GM18498 (cell line): Measurements from ENCODE around the gene BABAM2.

ENCODE experiments used
- ATAC-seq: cut with Tn5 transposase; IDR thresholded peaks from one replicate; pipeline ENCODE4 v1.9.1; 2021; ENCODE audit warnings: mild to moderate bottlenecking, moderate library complexity; ENCODE audit not compliant: unreplicated experiment

Gene BABAM2

DNA sequence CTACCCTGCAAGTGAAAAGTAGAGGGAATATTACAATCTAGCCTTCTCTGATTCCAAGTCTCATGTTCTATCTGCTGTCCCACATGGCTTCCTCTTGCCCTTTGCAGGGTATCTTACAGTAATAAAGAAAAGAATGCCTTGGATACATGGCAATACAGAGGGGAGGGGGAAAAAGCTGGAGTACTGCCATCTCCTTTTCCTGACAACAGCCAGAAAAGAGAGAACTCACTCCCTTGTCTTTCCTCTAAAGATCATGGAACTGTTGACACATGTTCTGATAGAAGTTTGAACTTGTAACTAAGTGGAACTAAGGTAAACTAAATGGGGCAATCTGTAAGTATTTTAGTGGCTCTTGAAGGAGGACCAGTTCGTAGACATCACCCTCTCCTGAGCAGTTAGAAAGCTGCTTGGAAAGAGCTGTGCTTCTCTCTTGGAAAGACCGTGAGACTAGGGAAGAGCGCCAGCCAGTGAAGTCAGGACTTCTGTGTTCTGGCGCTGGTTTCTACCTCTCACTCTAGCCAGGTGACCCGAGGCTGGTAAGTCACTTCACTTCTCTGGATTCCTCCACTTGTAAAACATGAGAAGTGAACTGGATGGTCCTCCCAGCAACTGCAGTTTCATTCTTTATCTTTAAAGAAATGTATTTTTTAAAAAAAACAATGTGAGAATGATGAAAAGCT is 259.8 kb downstream of the BABAM2 start:
- ATAC-seq, result no peak

DNA sequence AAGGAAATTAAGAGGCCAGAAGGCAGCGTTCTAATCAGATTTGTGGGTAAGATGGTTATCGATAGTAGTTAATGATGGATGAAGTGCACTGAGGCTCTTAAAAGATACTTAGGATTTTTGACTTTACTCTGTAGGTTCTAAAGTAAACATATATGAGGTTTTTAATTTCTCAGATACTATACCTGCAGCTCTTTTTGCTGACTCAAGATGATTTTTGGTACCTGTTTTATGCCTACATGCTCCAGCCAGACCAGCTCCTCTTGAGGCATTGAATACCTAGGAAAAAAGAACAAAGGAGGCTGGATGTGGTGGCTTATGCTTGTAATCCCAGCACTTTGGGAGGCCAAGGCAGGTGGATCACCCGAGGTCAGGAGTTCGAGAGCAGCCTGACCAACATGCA is 260.5 kb downstream of the BABAM2 start:
- ATAC-seq, result no peak

DNA sequence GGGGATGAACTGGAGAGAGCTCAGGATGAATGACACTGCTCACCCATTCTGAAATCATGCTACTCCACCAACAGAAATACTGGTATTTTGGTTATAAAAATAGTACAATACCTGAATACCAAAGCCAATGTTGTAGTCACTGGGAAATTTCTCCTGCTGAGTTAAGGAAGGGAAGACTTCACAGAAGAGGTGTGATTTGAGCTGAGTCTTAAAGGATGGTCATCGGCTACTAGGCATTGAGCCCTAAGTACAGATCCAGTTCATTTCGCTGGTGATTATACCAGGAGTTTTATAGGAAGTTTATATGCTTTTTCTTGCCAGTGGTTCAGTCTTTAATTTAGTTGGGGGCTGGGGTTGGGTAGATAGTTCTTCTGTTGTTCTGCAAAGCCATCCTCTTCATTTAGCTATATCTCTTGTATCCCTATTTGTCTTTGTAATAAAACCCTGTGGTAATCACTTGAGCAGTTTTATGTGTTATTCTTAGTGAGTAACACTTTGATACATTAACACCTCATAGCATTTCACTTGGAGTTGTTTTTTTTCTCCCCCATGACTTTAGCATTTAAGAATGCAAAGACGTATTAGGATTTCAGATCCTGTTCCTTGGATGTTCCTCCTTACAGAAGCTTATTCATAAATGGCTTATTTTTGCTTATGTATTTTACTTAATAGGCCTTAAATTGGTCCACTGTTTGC is 262.2 kb downstream of the BABAM2 start:
- ATAC-seq, result no peak

DNA sequence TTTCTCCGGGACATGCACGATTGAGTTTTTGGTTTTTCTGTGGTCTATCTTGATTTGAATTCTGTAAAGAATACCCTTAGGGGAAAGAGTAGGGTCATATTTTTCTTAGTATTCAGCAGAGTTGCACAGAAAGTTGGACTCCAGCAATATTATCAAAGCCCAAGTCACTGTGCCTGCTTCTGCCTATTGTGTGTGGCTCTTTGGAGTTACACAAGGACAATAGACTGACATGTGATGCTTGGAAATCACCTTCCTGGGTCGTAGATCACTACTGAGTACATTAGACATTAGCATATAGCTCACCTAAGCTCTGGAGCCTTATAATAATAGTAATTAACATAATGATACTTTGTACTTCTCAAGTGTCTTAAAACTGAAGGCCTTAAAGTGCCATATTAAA is 263.3 kb downstream of the BABAM2 start:
- no peak for ATAC-seq

DNA sequence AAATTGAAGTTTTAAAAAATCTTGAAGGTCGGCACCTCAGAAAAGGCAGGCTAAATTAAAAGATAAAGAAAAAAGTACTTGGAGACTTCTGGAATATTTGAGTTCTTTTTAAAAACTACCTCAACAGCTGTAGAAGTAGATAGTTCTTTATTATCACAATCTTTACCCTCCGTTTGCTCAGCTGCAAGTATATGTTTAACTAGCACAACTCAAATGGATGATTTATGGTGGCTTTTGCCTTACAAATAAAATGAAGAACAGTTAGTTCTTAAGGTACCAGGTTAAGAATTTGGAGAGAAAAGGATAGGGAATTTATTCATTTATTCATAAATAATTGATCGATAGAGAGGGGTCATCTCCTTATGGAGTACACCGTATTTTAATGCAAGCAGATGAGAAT is 264.6 kb downstream of the BABAM2 start:
- ATAC-seq, result no peak

DNA sequence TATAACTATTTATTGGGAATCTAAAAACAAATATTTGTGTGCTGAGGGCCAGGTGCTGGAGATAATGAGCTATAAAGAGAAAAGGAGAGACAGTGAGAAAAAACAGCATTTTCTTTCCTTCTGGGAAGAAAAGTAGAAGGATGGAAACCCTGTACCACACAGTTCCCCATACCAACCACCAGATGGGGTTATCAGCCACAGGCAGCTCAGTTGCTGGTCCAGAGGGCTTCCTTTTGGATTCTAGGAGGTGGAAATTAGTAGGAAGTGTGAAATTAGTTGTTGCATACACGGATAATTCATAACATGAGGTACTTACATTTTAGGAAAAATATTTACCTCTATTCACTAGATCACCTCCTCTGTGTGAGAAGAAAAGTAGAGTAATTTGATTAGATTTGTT is 265.1 kb downstream of the BABAM2 start:
- no peak for ATAC-seq

DNA sequence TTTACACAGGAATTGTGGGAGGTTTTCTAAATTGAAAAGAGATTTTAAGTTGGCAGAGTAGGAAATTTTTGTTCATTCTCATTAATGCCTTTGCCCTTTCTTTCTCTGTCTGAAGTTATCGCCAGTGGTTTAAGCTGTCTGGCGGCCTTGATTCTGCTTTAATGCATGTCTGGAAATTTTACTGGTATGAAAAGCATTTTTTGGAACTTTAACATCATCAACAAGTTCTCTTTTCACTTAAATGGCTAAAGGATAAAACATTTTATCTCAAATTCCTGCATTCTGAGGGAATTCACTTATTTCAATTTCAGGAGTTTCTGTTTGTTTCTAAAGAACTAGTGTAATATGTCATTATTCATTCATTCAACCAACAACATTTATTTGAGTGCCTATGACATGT is 268.3 kb downstream of the BABAM2 start:
- ATAC-seq, result no peak

DNA sequence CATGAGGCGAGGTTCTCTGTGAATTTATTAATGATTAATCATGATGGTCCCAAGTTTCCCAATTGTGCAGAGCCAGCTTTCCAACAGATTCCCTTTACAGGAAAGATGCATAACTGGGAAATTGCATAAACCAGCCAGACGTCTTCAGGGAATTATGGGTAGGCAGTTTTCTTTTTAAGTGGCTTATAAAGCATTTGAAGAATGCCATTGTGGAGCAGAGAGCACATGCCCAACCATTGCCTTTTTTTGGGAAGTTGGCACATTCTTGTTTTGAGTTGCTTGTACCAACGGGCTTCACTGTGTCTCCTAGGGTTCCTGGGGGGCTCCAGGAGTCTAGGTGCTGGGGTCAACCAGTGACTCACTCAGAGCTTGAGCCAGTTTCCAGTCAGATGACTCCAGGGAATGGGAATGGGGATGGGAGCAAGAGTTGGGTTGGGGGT is 270.5 kb downstream of the BABAM2 start:
- ATAC-seq, result no peak

DNA sequence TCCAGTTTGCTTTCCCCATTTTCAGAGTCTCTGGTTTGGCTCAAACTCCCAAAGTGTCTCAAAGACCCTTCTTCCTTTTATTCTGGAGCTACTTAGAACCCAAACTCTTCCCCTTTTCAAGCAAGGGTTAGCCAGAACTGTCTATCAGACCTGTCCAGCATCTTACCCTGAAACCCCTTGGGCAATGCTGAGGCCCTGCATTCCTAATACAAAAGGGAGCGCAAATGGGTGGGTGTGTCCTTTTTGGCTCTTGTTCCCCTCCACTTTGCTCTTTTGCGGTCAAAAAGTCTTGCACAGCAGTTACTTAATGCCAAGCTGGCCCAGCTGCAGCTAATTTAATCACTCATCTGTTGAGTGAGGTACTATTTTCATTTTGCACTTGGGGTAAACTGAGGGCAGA is 270.9 kb downstream of the BABAM2 start:
- ATAC-seq, result no peak

DNA sequence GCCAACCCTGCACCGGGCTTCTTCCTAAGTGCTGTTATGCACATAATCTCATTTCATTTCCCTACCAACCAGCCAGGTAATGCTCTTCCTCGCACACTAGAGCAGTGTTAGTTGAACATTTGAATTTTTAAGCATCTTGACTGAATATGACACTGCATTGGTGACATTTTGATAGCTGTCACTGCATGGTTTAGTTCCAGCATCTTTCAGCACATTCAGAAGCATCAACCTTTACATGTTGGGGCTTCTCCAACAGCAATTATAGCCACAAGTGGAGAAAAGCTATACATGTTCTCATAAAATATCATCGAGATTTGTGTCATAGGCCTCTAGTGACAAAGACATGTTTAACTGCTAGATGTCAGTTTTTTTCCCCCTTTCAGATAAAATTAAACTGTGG is 272.0 kb downstream of the BABAM2 start:
- ATAC-seq, result no peak

DNA sequence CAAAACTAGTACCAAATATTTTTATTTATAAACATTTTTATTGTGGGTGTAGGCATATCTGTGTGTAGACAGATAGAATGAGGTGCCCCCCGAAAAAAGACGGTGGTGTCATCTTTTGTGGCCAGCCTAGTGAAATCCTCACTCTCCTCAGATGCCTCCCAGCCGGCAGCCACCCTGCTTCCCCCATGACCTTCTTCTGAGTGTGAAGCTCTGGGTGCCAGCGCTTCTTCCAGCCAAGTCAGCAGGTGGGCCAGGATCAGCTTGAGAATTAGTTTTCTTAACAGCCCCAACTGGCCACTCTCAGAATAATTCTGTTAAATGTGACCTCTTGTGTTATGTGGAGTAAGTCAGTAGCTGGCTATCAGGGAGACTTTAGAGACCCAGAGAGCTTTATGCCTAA is 272.5 kb downstream of the BABAM2 start:
- no peak for ATAC-seq

DNA sequence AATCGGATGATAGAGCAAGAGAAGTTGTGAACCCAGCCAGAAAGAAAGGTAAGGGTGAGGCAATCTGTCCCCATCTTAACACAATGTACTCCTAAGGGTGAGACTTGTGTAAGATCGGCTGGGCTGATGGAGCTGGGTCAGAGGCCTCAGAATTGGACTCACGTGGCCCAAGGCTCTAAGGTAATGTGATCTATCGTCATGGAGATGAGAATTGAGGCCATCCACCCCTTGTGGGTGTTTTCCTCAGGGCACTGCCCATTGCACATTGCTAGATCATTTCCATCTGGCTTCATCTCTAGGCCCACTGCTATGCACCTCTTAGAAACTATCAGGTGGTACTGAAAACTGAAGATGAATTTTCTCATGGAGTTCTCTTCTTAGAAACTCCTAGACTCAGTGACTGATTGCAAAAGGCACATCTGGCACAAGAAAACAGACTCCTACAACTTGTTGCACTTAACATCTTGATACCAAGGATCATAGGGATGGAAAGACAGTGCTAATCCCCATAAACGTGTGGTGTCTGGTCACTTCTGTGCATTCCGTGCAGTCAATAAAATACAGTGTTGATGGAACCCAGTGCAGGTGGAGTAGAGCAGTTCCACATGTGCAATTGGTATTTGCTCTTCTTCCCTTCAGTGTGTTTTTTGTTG is 273.2 kb downstream of the BABAM2 start:
- ATAC-seq, result no peak

DNA sequence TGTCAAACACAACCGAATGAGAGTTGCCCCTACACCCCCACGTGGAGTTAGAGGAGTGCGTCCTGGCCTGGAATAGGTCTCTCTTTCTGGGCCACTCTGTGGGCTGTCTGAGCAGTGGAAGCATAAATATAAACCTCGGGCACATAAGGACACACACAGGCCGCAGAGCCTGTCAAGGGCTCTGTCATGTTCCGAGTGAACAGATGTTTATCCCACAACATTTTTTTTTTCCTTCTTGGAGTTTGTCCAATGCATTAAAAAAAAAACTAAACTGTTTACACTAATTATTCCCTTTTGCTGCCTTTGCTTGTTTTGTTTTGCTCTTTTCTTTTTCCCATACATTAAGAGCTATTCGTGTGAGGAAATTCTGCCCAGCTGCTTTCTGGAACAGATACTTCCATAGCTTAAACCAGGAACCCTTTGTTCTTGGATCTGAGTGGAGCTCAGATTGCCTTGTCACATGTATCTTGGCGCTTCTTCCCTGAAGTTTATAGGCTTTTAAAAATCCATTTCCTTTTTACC is 273.8 kb downstream of the BABAM2 start:
- ATAC-seq, result no peak

DNA sequence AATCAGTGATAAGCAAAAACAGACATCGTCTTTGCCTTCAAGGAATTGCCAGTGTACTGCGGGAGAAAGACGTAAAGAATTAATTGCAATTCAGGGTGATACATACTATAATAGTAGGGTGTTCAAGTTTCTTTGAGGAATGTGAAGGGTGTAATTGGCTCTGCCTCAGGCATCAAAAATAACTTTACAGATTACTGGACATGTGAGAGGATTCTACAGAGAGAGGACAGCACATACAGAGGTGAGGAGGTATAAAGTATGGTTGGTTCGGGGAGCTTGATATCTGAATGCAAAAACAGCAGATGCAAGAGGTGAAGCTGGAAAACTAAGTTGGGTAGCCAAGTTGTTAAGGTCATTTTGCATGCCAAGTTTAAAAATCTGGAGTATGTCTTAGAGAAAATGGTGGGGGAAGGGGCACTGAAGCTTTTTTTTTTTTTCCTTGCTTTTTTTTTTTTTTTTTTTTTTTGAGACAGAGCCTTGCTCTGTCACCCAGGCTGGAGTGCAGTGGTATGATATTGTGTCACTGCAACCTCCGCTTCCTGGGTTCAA is 274.6 kb downstream of the BABAM2 start:
- no peak for ATAC-seq

DNA sequence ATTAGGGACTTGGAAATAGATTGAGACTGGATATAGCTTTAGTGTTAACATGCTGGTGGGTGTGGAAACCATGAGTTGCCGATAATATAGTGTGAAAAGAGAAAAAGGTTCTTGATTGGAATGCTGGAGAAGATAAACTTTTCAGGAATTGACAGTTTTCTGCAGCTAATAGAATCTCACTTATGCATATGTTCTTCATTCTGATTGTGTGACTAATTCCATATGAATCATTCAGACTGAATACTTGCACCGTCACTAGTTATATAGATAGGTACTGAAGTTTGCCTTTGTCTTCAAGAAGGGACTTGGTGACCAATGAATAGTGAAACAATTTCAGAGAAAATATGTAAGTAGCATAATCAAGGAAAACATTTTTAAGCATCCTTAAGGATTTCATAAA is 276.4 kb downstream of the BABAM2 start:
- ATAC-seq, result no peak

DNA sequence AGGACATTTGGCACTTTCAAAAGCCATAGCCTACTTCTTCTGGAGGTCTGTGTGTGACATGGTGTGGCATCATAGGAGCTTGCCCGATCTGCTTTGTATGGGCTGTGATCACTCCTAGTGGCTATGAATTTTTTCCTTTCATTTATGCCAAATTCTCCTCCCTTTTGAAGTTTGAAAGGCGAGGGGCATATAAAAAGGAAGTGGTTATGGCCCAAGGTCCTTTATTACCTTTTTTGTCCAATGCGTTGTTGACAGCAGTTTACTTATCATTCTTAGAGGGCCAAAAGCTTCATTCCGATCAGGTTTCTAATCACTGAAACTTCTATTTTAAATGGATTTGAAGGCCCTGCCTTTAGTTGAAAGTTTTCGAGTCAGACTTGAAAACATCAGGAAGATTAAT is 277.8 kb downstream of the BABAM2 start:
- no peak for ATAC-seq

DNA sequence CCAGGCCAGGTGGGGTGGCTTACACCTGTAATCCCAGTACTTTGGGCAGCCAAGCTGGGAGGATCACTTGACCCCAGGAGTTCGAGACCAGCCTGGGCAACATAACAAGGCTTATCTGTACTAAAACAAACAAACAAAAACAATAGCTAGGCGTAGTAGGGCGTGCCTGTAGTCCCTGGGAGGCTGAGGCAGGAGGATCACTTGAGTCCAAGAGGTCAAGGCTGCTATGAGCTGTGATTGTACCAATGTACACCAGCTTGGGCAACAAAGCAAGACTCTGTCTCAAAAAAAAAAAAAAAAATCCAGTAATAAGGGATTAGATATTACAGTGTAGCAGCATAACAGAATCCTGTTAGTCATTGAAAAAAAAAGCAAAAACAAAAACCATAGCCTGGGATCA is 279.0 kb downstream of the BABAM2 start:
- ATAC-seq, result no peak

DNA sequence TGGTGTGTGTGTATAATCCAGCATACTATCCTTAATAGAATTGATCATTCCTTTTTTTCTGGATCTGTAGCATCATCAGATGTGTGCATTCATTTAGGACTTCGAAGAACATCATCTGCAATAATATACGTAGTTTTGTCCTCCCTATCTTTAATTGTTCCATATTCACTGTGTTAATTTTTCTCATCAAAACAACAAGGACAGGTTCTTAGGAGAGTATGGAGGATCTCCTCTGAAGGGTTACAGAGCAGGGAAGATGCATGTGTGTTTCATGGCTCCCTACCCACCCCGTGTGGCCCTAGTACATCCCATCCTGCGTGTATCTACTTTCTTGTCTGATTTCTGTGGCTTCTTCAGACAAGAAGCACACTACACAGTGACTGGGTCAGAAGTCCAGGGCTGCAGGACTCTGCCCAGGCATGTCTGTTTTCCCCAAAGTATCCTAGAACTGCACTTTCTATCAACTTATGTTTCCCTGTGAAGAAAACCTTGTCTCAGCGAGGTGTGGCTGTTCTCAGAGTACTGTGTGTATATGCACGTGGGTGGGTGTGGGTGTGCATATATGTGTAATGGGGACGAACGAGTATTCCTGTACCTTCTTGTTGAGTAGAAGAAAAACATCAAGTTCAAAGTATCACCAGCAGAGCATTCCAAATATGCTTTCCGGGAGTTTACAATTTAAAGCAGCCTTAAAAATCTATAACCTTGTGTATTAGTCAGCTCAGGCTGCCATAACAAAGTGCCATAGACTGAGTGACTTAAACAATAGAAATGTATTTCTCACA is 281.8 kb downstream of the BABAM2 start:
- ATAC-seq, result no peak

DNA sequence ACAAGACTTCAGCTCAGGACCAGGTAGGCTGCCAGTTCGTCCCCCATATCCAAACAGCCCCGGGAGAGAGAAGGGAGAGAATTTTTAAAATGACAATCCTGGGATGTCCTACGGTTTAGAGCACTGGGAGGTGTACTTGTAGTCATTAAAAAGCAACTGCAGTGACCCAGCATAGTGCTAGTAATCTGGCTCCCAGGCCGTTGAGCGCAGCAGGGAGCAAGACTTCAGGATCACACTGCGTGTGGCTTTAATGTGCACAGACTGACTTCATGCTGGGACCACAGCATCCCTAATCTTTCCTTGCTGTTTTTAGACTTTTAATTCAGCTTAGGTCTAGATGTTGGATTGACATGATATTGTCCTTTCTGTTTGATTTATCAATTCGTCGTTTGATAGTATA is 282.8 kb downstream of the BABAM2 start:
- ATAC-seq, result no peak

DNA sequence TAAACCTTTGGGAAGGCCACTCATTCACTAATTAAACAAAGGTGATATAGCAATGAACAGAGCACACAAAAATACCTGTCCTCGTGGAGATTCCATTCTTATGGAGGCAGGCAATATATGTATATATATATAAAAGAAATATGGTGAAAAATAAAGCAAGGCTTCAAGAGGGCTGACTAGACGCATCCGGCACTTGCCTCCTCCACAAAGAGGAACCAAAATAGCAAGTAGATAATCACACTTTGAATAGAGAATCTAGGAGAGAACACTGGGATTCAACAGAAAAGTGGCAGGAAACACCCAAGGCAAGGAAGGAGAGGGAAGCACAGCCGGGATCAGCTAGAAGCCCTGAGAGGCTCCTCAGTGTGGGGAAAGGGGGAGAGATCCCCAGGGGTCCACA is 283.7 kb downstream of the BABAM2 start:
- ATAC-seq, result no peak

DNA sequence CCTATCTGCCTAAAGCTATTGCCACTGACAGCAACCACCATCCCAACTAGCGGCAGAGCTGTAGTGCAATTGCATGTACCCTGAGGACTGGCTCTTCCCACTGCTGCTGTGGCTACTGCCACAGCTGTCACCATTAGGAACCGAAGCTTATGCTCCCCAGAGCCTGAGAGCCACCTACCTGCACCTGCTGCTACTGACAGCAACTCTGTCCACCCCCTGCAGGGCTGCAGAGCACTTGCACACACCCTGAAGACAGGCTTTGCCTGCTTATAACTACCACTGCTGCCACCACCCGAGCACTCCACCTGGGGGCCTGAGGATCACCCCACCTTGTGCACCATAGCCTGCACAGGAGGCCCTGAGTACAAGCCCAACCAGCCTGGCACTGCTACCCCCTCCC is 284.5 kb downstream of the BABAM2 start:
- ATAC-seq, result no peak
